Muscle layer of duodenum (tissue), 2 donors: Measurements from ENCODE around the gene VPS37D.
"Not testable (repeated sequence)": the region's sequence is repeated elsewhere in the genome, so short reads cannot be mapped to it uniquely, and the experiment has no call there.

ENCODE experiments used
- H3K27ac ChIP-seq: one replicate; pipeline ENCODE4 v1.7.0; 2013; ENCODE audit warnings: mild to moderate bottlenecking, low read length
- H3K27me3 ChIP-seq: one replicate; pipeline ENCODE4 v1.7.0; 2013; ENCODE audit warnings: low read depth, mild to moderate bottlenecking, control low read depth, low read length
- H3K36me3 ChIP-seq, 2 donors: one replicate each; pipeline ENCODE4 v1.7.0; 2013; ENCODE audit warnings: low read length in 2 of 2, control low read depth in 1 of 2, mild to moderate bottlenecking in 1 of 2; ENCODE audit not compliant: insufficient read depth in 2 of 2, control insufficient read depth in 1 of 2
- H3K4me1 ChIP-seq, 2 donors: one replicate each; pipeline ENCODE4 v1.7.0; 2013; ENCODE audit warnings: low read length in 2 of 2, mild to moderate bottlenecking in 2 of 2, control low read depth in 1 of 2, moderate library complexity in 1 of 2; ENCODE audit not compliant: insufficient read depth in 2 of 2, control insufficient read depth in 1 of 2
- H3K4me3 ChIP-seq, 2 donors: one replicate each; pipeline ENCODE4 v1.7.0; 2013; ENCODE audit warnings: low read length in 2 of 2, low read depth in 1 of 2, mild to moderate bottlenecking in 1 of 2
- H3K9me3 ChIP-seq, 2 donors: one replicate each; pipeline ENCODE4 v1.7.0; 2013; ENCODE audit warnings: low read length in 2 of 2, control low read depth in 1 of 2, mild to moderate bottlenecking in 1 of 2; ENCODE audit not compliant: control insufficient read depth in 1 of 2
- donor health status: healthy.

Gene VPS37D, protein sequence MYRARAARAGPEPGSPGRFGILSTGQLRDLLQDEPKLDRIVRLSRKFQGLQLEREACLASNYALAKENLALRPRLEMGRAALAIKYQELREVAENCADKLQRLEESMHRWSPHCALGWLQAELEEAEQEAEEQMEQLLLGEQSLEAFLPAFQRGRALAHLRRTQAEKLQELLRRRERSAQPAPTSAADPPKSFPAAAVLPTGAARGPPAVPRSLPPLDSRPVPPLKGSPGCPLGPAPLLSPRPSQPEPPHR

DNA sequence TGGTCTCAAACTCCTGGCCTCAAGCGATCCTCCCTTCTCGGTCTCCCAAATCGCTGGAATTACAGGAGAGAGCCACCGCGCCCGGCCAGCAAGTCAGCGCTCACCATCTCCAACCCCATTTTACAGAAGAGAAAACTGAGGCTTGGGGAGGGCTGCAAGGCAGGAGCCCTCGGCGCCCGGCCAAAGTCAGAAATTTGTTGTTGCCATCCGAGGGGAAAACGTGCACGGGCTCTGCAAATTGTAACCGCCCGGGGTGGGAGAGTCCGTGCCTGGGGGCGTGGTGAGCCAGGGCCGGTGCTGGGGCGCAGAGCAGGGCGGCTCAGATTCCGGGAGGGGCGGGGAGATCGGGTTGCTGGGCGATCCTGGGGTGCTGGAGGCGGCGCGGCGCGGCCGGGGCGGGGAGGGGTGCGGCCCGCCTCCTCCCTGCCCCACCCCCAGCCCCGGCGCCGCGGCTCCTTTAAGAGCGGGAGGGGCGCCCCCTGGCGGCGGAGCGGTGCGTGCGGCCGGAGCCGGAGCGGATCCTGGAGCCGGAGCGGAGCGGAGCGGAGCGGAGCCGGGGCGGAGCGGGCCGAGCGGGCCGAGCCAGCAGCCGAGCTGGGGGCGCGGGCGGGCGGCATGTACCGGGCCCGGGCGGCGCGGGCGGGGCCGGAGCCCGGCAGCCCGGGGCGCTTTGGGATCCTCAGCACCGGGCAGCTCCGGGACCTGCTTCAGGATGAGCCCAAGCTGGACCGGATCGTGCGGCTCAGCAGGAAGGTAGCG lies at the start of gene VPS37D:
Gene VPS37D (plus strand): TSS at position 488 of the 759 bp plus-strand sequence. CDS start 128 bp downstream, at position 616.
- Histone ChIP-seq H3K36me3 (no peaks in the 10 kb centered on the region), H3K9me3 (peaks cover 5 to 6% of the 10 kb centered on the region in 2 donors), H3K4me3 (peak within 1 kb of the TSS; percentile 62 to 75), H3K27me3 (no peaks in the 10 kb centered on the region), H3K4me1 (peaks cover 0 to 15% of the 10 kb centered on the region in 2 donors), H3K27ac (no peak within 1 kb of the TSS)

DNA sequence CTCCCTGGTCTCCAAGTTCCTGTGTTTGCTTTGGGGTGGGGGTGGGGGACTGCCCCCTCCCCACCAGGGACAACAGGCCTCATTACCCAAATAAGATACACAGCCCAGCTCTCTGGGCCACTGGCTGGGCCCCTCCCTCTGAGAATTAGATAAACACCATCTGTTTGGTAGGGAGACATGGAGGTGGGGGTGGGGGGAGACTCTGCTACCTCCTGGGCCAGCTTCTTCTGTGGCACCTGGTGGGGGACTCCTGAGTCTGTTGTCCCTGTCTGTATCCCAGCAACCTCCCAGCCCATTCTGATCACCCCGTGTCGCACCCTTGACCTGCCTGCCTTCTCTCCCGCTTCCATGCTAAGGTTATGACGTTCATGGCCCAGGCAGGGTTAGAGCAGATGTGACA lies 49.1 kb upstream of the VPS37D start:
- Histone ChIP-seq H3K4me1 (peaks cover 0 to 9% of the 10 kb centered on the region in 2 donors), H3K4me3 (no peak overlapping the region), H3K27ac (no peak overlapping the region), H3K9me3 (no peaks in the 10 kb centered on the region), H3K36me3 (no peaks in the 10 kb centered on the region), H3K27me3 (peaks cover 11% of the 10 kb centered on the region)

DNA sequence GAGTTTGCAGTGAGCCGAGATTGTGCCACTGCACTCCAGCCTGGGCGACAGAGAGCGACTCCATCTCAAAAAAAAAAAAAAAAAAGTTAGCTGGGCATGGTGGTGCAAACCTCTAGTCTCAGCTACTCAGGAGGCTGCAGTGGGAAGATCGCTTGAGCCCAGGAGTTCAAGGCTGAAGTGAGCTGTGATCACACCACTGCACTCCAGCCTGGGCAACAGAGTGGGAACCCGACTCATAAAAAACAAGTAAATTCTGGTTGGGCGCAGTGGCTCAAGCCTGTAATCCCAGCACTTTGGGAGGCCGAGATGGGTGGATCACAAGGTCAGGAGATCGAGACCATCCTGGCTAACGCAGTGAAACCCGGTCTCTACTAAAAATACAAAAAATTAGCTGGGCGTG lies 48.2 kb upstream of the VPS37D start:
- not testable (repeated sequence) for H3K9me3 ChIP-seq, H3K36me3 ChIP-seq, H3K27ac ChIP-seq, H3K4me3 ChIP-seq
- peaks cover 0 to 18% of the 10 kb centered on the region in 2 donors for H3K4me1 ChIP-seq
- peaks cover 12% of the 10 kb centered on the region for H3K27me3 ChIP-seq

DNA sequence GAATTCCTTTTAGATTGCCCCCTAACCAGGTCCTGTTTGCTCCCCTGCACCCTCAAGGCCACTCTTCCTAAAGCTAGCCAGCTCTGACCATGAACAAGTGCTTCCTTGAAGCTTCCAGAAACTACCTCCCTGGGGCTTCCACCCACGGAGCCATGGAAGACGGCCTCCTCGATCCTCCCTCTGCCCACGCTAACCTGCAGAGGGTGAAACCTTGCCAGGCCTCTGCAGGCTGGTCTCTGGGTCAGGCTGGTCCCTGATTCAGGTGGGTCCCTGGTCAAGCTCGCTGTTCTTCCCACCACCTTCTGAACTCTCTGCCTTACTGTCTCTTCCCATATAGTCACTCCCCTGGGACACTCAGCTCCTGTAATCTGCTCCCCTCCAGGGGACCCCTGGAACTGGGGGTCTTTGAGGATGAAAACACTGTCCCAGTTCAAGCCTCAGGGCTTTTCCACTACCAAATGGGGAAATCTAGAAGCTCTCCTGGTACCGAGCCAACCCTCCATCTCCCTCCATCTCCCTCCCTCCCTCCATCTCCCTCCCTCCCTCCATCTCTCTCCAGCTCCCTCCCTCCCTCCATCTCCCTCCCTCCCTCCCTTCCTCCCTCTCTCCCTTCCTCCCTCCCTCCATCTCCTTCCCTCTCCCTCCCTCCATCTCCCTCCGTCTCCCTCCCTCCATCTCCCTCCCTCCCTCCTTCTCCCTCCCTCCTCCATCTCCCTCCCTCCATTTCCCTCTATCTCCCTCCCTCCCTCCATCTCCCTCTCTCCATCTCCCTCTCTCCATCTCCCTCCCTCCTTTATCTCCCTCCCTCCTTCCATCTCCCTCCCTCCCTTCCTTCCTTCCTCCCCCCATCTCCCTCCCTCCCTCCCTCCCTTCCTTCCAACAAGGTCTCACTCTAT lies 46.2 kb upstream of the VPS37D start:
- Histone ChIP-seq H3K36me3 (no peaks in the 10 kb centered on the region), H3K4me3 (no peak overlapping the region), H3K27ac (no peak overlapping the region), H3K9me3 (no peaks in the 10 kb centered on the region), H3K4me1 (peaks cover 0 to 18% of the 10 kb centered on the region in 2 donors), H3K27me3 (peaks cover 16% of the 10 kb centered on the region)

DNA sequence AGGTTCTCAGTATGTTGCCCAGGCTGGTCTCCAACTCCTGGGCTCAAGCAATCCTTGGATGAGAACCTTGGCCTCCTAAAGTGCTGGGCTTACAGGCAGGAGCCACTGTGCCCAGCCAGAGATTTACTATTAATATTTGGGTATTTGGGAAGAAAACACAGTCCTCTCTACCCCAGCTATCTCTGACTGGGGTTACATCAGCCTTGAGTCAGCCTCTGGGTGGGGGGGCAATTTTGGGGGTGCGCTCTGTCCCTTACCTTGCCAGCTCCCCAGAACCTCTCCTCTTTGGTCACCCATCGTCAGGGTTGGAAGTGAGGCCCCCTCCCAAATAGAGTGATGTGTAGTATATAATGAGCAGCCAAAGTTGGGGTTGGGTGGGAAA lies 45.1 kb upstream of the VPS37D start:
- Histone ChIP-seq H3K27me3 (peaks cover 16% of the 10 kb centered on the region), H3K9me3 (no peaks in the 10 kb centered on the region), H3K4me3 (peak overlapping the region; percentile 46 to 73), H3K4me1 (peaks cover 0 to 18% of the 10 kb centered on the region in 2 donors), H3K36me3 (no peaks in the 10 kb centered on the region), H3K27ac (no peak overlapping the region)

DNA sequence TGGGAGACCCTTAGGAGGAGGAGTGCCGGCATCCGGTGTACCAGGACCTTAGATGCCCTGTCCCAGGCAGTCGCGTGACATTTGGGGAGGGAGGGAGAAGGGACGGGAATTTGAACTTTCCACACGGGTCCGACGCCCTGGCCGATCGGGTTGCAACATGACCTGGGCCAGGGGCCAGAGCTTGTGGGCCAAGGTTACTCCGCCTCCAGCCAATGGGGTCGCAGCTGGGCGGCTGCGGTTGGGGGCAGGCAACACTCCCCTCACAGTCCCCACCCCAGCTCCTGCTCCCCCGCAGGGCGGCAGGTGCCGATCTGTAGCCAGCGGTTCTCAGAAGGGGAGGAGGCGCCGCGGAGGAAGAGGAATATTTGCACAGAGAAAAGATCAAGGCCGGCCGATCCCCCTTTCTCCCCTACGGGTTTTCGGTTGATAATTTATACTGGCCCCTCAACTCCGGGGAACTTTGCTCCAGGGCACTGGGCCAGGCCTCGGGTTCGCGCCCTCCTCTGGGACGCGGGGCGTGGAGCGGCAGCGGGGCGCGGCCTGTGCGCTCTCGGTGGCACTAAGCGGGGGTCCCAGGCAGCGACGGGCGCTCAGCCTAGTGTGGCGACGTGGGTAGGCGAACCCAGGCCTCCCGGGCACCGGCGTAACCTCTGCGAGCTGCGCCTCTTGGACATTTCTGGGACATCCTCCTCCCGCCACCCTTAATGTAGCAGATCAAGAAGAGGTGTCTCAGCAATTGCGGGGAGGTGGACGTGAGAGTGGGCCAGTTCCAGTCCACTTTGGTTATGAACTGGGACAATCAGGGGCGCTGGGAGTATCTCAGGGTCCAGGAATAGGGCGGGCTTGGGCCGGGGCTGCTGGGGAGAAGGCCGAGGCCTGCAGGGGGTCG lies 44.5 kb upstream of the VPS37D start:
- no peak overlapping the region for H3K27ac ChIP-seq
- H3K4me1 ChIP-seq: peaks cover 0 to 18% of the 10 kb centered on the region in 2 donors
- no peaks in the 10 kb centered on the region for H3K36me3 ChIP-seq
- no peaks in the 10 kb centered on the region for H3K9me3 ChIP-seq
- peak overlapping the region; percentile 46 to 73 for H3K4me3 ChIP-seq
- peaks cover 16% of the 10 kb centered on the region for H3K27me3 ChIP-seq

DNA sequence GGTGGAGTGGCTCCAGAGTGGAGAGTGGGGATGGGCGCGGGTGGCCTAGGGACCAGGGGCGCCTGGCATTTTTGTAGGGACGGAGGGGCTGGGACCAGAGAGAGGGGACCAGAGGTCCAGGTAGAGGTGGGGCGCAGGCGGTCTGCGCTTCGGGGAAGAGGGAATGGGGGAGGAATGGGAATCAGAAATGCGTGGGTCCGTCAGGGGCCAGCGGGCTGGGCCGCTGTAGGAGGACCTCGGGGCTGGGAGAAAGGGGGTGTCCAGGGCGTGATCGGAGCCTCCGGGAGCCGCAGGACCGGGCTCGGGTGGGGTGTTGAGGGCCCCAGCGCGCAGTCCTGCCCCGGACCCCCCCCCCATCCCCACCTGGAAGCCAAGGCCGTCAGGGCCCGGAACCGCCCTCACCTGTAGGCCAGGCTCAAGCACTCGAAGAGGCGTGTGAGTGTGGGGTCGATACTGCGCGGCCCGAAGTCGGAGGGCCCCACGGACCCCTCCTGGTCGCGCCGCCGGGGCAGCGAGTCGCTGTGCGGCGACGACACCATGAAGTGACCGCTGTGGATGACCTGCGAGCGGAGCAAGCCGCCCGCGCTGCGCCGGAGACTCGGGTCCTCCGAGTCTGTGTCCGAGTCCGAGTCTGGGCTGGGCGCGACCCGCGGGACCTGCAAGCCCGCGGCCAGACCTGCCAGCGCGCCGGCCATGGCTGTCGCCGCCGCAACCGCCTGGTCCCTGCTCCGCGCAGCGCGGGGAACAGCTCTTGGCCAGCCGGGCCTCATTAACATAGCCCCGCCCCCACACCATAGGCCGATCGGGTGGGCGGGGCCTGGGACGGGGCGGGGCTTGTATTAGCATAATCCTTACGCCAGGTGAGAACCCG lies 43.6 kb upstream of the VPS37D start, which contains the start of gene MLXIPL:
Gene MLXIPL (minus strand): TSS at position 725 of the 871 bp plus-strand sequence. CDS start 30 bp downstream, at position 695.
- Histone ChIP-seq H3K27ac (no peak within 1 kb of the TSS), H3K4me1 (peaks cover 0 to 18% of the 10 kb centered on the region in 2 donors), H3K4me3 (peak within 1 kb of the TSS; percentile 39 to 73), H3K9me3 (no peaks in the 10 kb centered on the region), H3K27me3 (peaks cover 16% of the 10 kb centered on the region), H3K36me3 (no peaks in the 10 kb centered on the region)

DNA sequence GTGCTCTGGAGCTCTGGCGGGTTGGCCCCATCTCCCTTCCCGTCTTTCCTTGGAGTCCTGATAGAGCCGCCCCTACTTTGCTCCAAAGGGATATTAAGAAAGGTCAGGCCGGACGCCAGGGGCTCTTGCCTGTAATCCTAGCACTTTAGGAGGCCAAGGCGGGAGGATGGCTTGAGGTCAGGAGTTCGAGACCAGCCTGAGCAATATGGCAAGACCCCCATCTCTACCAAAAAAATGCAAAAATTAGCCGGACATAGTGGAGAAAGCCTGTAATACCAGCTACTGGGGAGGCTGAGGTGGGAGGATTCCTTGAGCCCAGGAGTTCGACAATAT lies 43.0 kb upstream of the VPS37D start:
- Histone ChIP-seq H3K4me1 (peaks cover 0 to 18% of the 10 kb centered on the region in 2 donors), H3K4me3 (peak overlapping the region in 1 of 2 donors; percentile 73), H3K36me3 (no peaks in the 10 kb centered on the region), H3K9me3 (no peaks in the 10 kb centered on the region), H3K27me3 (peaks cover 16% of the 10 kb centered on the region), H3K27ac (no peak overlapping the region)

DNA sequence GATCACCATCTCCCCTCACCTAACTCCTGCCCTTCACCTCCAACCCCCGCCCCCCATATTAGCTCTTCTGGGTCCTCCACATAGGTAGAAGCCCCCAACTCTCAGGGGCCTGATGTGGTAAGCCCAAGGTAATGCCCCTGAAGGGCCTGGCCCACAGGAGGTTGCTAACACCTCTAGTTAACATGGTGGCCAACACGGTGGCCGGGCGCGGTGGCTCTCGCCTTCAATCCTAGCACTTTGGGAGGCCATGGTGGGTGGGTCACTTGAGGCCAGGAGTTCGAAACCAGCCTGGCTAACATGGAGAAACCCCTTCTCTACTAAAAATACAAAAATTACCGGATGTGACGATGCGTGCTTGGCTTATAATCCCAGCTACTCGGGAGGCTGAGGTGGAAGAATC lies 42.4 kb upstream of the VPS37D start:
- H3K36me3 ChIP-seq: no peaks in the 10 kb centered on the region
- peaks cover 16% of the 10 kb centered on the region for H3K27me3 ChIP-seq
- H3K27ac ChIP-seq: no peak overlapping the region
- no peaks in the 10 kb centered on the region for H3K9me3 ChIP-seq
- peaks cover 0 to 18% of the 10 kb centered on the region in 2 donors for H3K4me1 ChIP-seq
- no peak overlapping the region for H3K4me3 ChIP-seq

DNA sequence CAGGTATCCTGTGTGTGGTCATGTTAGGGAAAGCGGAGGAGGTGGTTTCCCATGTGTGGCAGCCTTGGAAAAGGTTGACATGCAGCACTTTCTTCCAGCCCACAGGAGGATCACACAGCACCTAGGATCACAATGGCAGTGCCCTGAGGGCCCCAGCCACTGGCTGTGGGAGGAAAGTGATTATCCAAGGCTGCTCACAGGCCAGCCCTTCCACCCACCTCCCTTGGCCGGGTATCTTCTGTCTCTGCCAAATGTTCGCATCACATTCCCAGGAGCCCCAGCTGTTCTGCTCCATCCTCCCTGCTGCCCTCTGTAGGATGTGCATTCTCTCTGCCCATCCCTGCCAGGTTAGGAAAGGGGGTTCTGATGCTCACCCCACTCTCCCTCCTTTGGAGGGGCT lies 40.8 kb upstream of the VPS37D start:
- Histone ChIP-seq H3K9me3 (no peaks in the 10 kb centered on the region), H3K27me3 (peaks cover 16% of the 10 kb centered on the region), H3K27ac (no peak overlapping the region), H3K36me3 (no peaks in the 10 kb centered on the region), H3K4me1 (peaks cover 0 to 18% of the 10 kb centered on the region in 2 donors), H3K4me3 (no peak overlapping the region)
